HG03378 (cell line): Measurements from ENCODE around the gene EXTL1.

Source experiments
- ATAC-seq: cut with Tn5 transposase; IDR thresholded peaks from one replicate; pipeline ENCODE4 v1.9.1; 2021; ENCODE audit warnings: mild to moderate bottlenecking, moderate library complexity; ENCODE audit not compliant: unreplicated experiment

Gene EXTL1

DNA sequence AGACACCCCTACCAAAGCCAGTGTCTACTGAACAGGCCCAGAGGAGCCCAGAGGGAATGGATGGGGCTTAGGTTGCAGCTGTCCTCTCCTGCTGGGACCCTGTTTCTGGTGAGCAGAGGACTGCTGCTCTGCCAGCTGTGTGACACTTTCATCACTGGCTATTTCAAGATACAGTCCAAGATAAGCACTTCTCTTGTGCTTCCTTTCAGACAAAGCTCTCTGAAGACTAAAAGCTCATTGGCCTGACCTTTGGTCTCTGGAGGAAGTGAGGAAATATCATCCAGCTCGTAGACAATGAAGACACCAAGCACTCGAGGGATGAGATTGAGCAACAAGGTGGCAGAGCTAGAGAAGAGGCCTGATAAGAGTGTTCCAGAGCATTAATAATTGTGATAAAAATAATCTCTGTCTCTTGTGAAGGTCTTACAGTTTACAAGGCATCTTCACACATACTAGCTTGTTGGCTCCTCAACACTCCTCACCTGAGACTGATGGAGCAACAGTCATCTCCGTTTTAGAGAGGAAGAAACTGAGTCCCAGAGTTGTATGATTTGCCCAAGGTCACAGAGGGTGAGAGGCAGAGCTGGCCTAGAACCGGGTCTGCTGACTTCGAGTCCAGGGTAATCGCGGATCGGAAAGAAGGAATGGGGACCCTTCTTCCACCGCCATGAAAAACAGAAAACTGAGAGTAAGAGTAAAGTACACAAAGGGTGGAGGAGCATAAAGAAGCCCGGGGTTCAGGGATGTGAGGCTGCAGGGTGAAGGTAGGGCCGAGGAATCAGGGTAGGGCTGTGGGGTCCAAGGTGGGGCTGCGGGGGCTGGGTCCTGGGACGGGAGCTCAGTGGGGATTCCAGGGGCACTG, 24.4 kb upstream of the EXTL1 start:
- ATAC-seq, result no peak

DNA sequence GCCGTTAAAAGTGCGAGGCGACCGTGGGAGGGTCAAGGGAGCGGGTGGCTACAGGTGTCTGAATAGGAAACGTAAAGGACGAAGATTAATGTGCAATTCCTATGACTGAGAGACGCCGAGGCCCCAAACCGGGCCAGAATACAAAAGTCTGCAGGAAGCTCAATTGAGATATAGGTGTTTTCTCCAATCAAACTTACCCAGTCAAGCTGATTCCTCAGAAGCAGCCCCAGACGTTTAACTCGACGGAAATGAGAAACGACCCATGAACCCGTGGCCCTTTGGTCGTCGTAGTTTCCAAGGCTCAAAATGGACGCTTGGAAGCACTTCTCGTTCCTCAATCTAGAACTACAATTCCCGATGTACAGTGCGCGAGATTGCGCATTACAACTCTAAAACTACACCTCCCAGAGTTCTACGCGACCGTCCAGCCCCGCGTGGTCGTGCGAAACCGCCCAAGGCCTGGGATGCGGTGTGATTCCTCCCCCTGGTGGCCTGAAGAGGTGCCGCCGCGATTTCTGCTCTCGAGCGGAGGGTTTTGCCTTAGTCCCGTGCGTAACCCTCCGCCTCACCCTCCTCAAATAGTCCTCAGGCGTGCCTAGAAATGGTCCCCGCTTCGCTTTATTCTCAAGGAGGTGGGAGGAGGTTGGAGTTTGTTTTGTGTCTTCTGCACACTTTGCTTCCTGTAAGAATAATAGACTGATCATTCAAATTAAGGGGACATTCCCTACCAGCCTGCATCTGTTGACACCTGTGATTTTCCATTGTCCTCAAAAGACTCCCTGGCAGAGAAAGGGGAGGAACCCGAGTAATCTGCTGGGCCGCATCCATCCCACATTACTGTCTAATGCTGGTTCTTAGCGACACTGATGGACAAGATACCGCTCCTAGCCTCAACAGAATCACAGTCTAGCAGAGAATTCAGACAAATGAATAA, 23.5 kb upstream of the EXTL1 start, which contains the start of gene PAFAH2:
TSS of gene PAFAH2 (minus strand) at position 236 of the 934 bp plus-strand sequence. CDS start 7,247 bp downstream, outside the sequence.
- ATAC-seq, result peak; percentile 95

DNA sequence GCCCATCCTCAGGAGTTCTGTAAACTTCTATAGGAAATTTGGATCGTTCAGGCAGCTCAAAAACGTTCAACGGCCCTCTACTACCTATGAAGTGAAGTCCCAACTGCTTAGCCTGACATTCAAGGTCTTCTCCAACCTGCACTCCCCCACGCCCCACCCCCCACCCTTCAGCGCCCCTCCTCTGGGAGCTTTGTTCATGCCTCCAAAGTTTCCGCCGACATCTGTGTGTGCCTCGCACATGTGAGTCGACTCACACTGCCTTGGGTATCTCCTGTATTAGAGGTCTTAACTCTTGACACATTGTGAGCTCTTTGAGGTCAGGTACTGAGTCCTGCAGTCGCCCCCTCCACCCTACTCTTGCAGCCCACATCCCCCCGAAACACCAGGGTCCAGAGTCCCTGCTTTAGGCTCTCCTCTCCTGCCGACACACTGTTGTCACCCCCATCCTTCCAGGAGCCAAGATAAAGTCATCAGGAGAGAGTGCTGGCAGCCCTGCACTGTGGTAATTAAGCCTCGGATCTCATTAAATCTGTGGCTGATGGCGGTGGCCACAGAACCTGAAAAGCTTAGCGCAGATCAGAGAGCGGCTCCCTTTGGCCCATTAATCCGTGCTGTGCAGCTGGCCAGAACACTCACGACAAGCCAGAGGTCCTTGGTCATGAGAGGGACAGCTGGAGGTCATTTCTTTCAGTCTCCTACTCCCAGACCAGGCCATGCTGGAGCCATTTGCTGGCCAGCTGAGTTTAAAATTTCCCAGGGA, 22.4 kb upstream of the EXTL1 start:
- ATAC-seq, result no peak

DNA sequence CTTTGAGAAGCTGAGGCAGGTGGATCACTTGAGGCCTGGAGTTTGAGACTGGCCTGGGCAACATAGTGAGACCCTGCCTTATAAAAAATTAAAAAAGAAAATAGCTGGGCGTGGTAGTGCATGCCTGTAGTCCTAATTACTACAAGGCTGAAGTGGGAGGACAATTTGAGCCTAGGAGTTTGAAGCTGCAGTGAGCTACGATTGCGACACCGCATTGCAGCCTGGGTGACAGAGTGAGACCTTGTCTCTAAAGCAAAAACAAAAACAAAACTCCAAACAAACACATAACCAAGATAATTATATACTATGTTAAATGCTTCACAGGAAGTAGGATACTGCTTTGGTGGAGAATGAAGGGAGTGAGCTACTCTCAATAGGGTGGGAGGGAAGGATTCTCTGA, 18.3 kb upstream of the EXTL1 start:
- ATAC-seq, result no peak

DNA sequence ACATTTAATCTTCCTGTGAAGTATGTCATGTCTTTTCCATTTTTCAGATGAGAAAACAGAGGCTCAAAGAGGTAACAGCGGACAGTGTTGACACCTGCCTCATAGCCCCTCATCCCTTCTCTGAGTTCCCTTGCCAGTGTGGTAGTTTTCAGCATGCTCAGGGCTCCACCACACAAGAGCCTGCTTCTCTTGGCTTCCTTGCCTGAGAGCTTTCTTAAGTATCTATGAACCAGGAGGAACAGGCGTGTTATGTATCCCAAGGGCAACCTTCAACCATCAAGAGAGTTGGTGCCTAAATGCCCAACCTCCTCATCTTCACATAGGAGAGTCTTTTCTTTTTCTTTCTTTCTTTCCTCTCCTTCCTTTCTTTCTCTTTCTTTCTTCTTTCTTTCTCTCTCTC, 17.8 kb upstream of the EXTL1 start:
- ATAC-seq, result no peak

- no peak for ATAC-seq
Observed at GRCh38 chr1:26005434-26006105, 16.0 kb upstream of the EXTL1 start.

GRCh38 chr1:26006710-26007109, 14.9 kb upstream of the EXTL1 start:
- ATAC-seq, result no peak

GRCh38 chr1:26009796-26010447, 11.7 kb upstream of the EXTL1 start:
- no peak for ATAC-seq

DNA sequence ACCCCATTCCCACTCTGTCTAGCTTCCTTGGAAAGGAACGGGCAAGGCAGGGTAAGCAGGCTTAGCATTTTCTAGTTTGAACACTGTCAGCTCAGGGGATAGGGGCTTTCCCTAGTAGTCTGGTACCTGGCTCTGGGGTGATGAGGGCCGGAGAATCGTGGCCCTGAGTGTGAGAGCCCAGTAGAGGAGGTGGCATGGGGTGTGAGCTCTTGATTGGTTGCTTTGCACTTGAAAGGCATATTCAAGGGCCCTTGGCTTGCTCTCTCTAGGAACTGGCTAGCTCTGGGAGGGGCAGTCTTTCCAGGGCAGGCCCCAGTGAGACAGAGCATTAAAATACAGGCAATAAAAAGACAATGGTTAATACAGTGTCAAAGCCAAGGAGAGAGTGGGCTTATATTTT, 10.8 kb upstream of the EXTL1 start:
- no peak for ATAC-seq

GRCh38 chr1:26012864-26013263, 8.7 kb upstream of the EXTL1 start:
- ATAC-seq, result no peak

GRCh38 chr1:26014179-26014578, 7.4 kb upstream of the EXTL1 start:
- no peak for ATAC-seq

DNA sequence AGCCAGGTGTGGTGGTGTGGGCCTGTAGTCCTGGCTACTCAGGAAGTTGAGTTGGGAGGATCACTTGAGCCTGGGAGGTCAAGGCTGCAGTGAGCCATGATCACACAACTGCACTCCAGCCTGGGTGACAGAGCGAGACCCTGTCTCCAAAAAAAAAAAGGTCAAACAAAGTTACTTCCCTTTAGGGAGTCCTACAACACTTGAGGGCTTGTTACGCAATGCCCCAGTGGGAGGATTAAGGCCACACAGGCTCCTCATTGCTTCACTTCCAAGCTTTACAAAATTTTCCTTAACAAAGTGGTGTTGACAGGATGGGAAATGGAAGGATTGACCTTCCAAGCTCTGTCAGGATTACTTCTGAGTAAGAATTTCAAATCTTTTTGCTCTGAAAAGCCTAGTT, 6.2 kb upstream of the EXTL1 start:
- no peak for ATAC-seq

GRCh38 chr1:26016258-26016952, 5.2 kb upstream of the EXTL1 start:
- no peak for ATAC-seq

- no peak for ATAC-seq
Observed at GRCh38 chr1:26016953-26017545, 4.5 kb upstream of the EXTL1 start.

GRCh38 chr1:26017606-26018005, 4.0 kb upstream of the EXTL1 start:
- ATAC-seq, result no peak

GRCh38 chr1:26019641-26020315, 1.8 kb upstream of the EXTL1 start:
- no peak for ATAC-seq

GRCh38 chr1:26020330-26020768, 1.2 kb upstream of the EXTL1 start:
- no peak for ATAC-seq

DNA sequence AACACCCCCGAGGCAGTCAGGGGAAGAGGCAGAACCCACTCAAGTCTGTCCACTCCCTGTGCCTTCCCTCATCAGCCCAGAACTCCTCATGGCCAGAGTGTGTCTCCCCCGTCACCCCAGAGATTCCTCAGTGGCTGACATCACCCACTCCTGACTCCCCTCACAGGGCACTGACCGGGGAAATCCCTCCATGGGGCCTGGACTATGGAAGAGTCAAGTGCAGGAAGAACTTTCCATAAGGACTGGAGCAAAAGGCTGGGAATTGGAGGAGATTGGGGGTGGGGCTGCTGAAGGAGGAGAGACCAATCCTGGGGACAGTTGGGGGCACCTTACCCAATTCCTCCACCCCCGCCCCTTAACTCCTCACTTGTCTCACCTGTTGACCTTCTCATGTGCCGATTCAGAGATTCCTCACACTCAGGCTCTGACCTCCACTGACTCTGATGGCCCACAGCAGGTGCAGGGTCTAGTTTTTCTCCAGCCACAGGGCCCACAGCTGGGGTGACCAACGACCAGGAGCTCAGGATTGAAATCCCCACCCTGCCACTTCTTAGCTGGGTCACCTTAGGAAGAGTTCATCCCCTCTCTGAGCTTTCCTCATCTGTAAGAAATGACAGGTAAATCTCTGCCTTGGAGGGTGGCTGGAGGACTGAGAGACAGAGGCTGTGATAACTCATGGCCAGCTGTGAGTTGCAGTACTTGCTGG, 481 bp upstream of the EXTL1 start:
- no peak for ATAC-seq
